Endothelial cell of umbilical vein (primary cell): Measurements from ENCODE around the gene EFNB3. TPM values are rescaled to one million over a fixed set of nuclear protein-coding genes. Genes with fewer than 3 reads are reported as not detected.

Experiments
- BruUV-seq: library from RNA; stranded (reverse); fragments of 400-500 nt; replicated peaks from 2 replicates; lab custom pipeline; 2021; lab: Mats Ljungman, UMichigan
- CTCF ChIA-PET: fragments of 300-600, 350-600 bp; sonication (Branson Sonifier 250); formaldehyde crosslinking; loops from one replicate; lab custom pipeline; 2021; ENCODE audit warnings: antibody characterized with exemption, inconsistent platforms; lab: Charles Lee
- POLR2A ChIA-PET: fragments of 300-600, 350-600 bp; sonication (Branson Sonifier 250); formaldehyde crosslinking; loops from one replicate; lab custom pipeline; 2021; ENCODE audit warnings: antibody characterized with exemption, inconsistent platforms; lab: Charles Lee
- DNase-seq: peaks from one replicate; pipeline ENCODE4 v3.0.0-alpha.2; 2011; ENCODE audit warnings: low read depth, low spot score
- FAIRE-seq: peaks from 2 replicates; lab custom pipeline; 2011; peaks lifted over from hg19 to GRCh38; lab: Jason Lieb, UNC
- H2AFZ ChIP-seq: 2 replicates; pipeline ENCODE4 v1.6.0; 2012; ENCODE audit warnings: low read depth, low read length, control low read depth, inconsistent platforms
- H3K27ac ChIP-seq: 2 replicates; pipeline ENCODE4 v1.5.1; 2011; ENCODE audit warnings: low read depth, mild to moderate bottlenecking, control low read depth, low read length, moderate library complexity; ENCODE audit not compliant: insufficient read depth
- H3K27me3 ChIP-seq, 2 experiments: 2 replicates each; pipeline versions ENCODE4 v1.6.0 to v1.6.1; 2011; ENCODE audit warnings: low read length in 2 of 2, mixed read lengths in 1 of 2; ENCODE audit not compliant: control insufficient read depth in 2 of 2, insufficient read depth in 2 of 2
- H3K36me3 ChIP-seq, 2 experiments: 2 replicates in 1 of 2; 3 replicates in 1 of 2; pipeline ENCODE4 v1.5.1; 2011; ENCODE audit warnings: low read length in 2 of 2, mild to moderate bottlenecking in 1 of 2, moderate library complexity in 1 of 2; ENCODE audit not compliant: control insufficient read depth in 2 of 2, insufficient read depth in 2 of 2; ENCODE audit errors: extremely low read depth in 1 of 2
- H3K4me1 ChIP-seq: 3 replicates; pipeline ENCODE4 v1.5.1; 2011; ENCODE audit warnings: mild to moderate bottlenecking, low read length; ENCODE audit not compliant: control insufficient read depth, insufficient read depth; ENCODE audit errors: extremely low read depth
- H3K4me2 ChIP-seq: 2 replicates; pipeline ENCODE4 v1.6.1; 2011; ENCODE audit warnings: low read length, control low read depth, mixed read lengths; ENCODE audit not compliant: insufficient read depth
- H3K4me3 ChIP-seq, 3 experiments: fragments of 200-600 bp in 1 of 3; sonication (generic), shearing (Covaris generic) in 1 of 3; replicated peaks in 1 of 3; 2 replicates each; pipeline ENCODE4 v1.5.1; 2011 to 2016; ENCODE audit warnings: control low read depth in 3 of 3, low read length in 3 of 3, mild to moderate bottlenecking in 2 of 3, inconsistent platforms in 1 of 3, low read depth in 1 of 3, moderate library complexity in 1 of 3; ENCODE audit not compliant: insufficient read depth in 1 of 3
- H3K79me2 ChIP-seq: 2 replicates; pipeline ENCODE4 v1.6.0; 2012; ENCODE audit warnings: low read length, inconsistent platforms; ENCODE audit not compliant: control insufficient read depth, insufficient read depth
- H3K9ac ChIP-seq: replicated peaks from 2 replicates; pipeline ENCODE3; 2011; ENCODE audit warnings: low read length, control low read depth; ENCODE audit not compliant: insufficient read depth; ENCODE audit errors: extremely low read depth
- H3K9me1 ChIP-seq: replicated peaks from 3 replicates; pipeline ENCODE4 v1.6.0; 2011; ENCODE audit warnings: mild to moderate bottlenecking, low read length; ENCODE audit not compliant: control insufficient read depth, insufficient read depth; ENCODE audit errors: extremely low read depth
- H3K9me3 ChIP-seq: replicated peaks from 2 replicates; pipeline ENCODE4 v1.5.1; 2012; ENCODE audit warnings: low read length, inconsistent platforms; ENCODE audit not compliant: control insufficient read depth, insufficient read depth
- H4K20me1 ChIP-seq: replicated peaks from 2 replicates; pipeline ENCODE3; 2011; ENCODE audit warnings: mild to moderate bottlenecking, low read length; ENCODE audit not compliant: control insufficient read depth, insufficient read depth; ENCODE audit errors: extremely low read depth
- EZH2 ChIP-seq: IDR thresholded peaks from 2 replicates; pipeline ENCODE4 v1.6.1; 2012; ENCODE audit warnings: borderline replicate concordance, low read depth, mild to moderate bottlenecking, moderate library complexity, low read length, inconsistent platforms; ENCODE audit not compliant: severe bottlenecking
- FOS ChIP-seq: IDR thresholded peaks from 2 replicates; pipeline ENCODE4 v1.6.1; 2011; ENCODE audit warnings: mild to moderate bottlenecking, low read length, moderate library complexity, borderline replicate concordance; ENCODE audit not compliant: insufficient read depth
- GATA2 ChIP-seq: IDR thresholded peaks from 2 replicates; pipeline ENCODE4 v1.7.0; 2011; ENCODE audit warnings: low read depth, mild to moderate bottlenecking, moderate library complexity, mixed read lengths, low read length; ENCODE audit not compliant: insufficient read length, insufficient read depth
- JUN ChIP-seq: IDR thresholded peaks from 2 replicates; pipeline ENCODE4 v1.6.1; 2011; ENCODE audit warnings: borderline replicate concordance, low read depth; ENCODE audit not compliant: insufficient read length, insufficient read depth
- MYC ChIP-seq: IDR thresholded peaks from one replicate; pipeline ENCODE4 v1.6.1; 2011; ENCODE audit warnings: mild to moderate bottlenecking, low read depth, low read length
- POLR2A ChIP-seq: IDR thresholded peaks from 2 replicates; pipeline ENCODE4 v1.6.1; 2012; ENCODE audit warnings: low read depth, mild to moderate bottlenecking, control low read depth, low read length
- POLR2AphosphoS5 ChIP-seq: IDR thresholded peaks from 2 replicates; pipeline ENCODE4 v1.6.1; 2012; ENCODE audit warnings: low read depth, mild to moderate bottlenecking, control low read depth, low read length, moderate library complexity; ENCODE audit not compliant: insufficient read depth
- dilution Hi-C: fragments of 300-500 bp; cut with MboI; formaldehyde crosslinking; loops from one replicate; pipeline ENCODE4 v1.15.0; 2019; ENCODE audit warnings: low sequenced_read_pairs; ENCODE audit not compliant: extremely low pct_ligation_motif_present
- intact Hi-C: fragments of 100-400 bp; cut with micrococcal nuclease; formaldehyde crosslinking; loops from one replicate; pipeline ENCODE4 v1.10.0; 2022
- polyA plus RNA-seq, 4 experiments: library from polyadenylated mRNA; depleted of rRNA in 3 of 4; stranded (reverse) in 3 of 4; unstranded in 1 of 4; fragments of >200 nt; gene quantifications; 2 replicates each; pipeline versions ENCODE4 v1.2.1 to v1.2.3, GENCODE V29; 2011 to 2012; ENCODE audit warnings: missing spikeins in 1 of 4
- total RNA-seq: library from RNA; stranded (reverse); gene quantifications from 2 replicates; pipeline ENCODE4 v1.2.3, GENCODE V29; 2021
- TF ChIP-seq, protein P1 (sequence below): IDR thresholded peaks from 2 replicates; pipeline ENCODE4 v1.6.1; 2011; ENCODE audit not compliant: insufficient read depth, insufficient read length
- TF ChIP-seq, protein P2 (sequence below), 2 donors: IDR thresholded peaks; 1 replicate in 1 of 2; 2 replicates in 1 of 2; pipeline ENCODE4 v1.5.1; 2011; ENCODE audit warnings: low read length in 2 of 2, mild to moderate bottlenecking in 2 of 2, moderate library complexity in 2 of 2, control low read depth in 1 of 2, inconsistent platforms in 1 of 2, low read depth in 1 of 2; ENCODE audit not compliant: insufficient read depth in 1 of 2; ENCODE audit errors: extremely low read depth in 1 of 2

EFNB3 gene
- total and polyA plus RNA-seq, 2 donors (not counting 3 experiments of a cell fraction or from before 2014, with no cell fraction given): 1.1 to 2.9 TPM

DNA sequence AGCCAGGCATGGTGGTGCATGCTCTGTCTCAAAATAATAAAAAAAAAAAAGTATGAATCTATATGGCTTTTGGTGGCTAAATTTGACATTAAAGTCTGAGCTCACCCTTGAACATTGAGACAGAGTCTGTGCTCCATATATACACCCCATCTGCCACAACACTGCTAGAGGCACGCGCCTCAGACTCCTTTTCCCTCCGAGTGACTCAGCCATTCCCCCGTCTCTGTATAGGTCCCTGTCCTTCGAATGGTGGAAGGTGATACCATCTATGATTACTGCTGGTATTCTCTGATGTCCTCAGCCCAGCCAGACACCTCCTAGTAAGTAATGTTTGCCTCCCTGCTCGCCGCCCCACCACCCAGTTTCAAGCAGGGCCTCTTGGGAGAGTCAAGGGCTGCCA, 4.5 kb upstream of the EFNB3 start:
- no peak overlapping the region for H3K9ac ChIP-seq
- peaks cover 12 to 15% of the 10 kb centered on the region in 2 experiments for H3K27me3 ChIP-seq
- CTCF ChIA-PET: no interaction called here
- peaks cover 0 to 8% of the 10 kb centered on the region in 2 experiments for H3K36me3 ChIP-seq
- no peak overlapping the region for H3K4me2 ChIP-seq
- H3K27ac ChIP-seq: no peak overlapping the region
- TF ChIP-seq FOS (no peak), GATA2 (no peak), EZH2 (no peak), POLR2AphosphoS5 (no peak), POLR2A (no peak), MYC (no peak), JUN (no peak)
- TF ChIP-seq, protein P1, sequence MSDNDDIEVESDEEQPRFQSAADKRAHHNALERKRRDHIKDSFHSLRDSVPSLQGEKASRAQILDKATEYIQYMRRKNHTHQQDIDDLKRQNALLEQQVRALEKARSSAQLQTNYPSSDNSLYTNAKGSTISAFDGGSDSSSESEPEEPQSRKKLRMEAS: no peak
- TF ChIP-seq, protein P2, sequence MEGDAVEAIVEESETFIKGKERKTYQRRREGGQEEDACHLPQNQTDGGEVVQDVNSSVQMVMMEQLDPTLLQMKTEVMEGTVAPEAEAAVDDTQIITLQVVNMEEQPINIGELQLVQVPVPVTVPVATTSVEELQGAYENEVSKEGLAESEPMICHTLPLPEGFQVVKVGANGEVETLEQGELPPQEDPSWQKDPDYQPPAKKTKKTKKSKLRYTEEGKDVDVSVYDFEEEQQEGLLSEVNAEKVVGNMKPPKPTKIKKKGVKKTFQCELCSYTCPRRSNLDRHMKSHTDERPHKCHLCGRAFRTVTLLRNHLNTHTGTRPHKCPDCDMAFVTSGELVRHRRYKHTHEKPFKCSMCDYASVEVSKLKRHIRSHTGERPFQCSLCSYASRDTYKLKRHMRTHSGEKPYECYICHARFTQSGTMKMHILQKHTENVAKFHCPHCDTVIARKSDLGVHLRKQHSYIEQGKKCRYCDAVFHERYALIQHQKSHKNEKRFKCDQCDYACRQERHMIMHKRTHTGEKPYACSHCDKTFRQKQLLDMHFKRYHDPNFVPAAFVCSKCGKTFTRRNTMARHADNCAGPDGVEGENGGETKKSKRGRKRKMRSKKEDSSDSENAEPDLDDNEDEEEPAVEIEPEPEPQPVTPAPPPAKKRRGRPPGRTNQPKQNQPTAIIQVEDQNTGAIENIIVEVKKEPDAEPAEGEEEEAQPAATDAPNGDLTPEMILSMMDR (IDR thresholded peaks at IDR 0.05; ENCODE audit: extremely low read depth in 1 of 2, insufficient read depth in 1 of 2, low read depth in 1 of 2, low read length in 2 of 2): no peak
- dilution Hi-C loops: no loop called here
- no TSS peak for BruUV-seq
- no peaks in the 10 kb centered on the region for H3K9me3 ChIP-seq
- no peak overlapping the region for H2AFZ ChIP-seq
- intact Hi-C loops: no loop called here
- H3K79me2 ChIP-seq: no peaks in the 10 kb centered on the region
- peaks cover 3% of the 10 kb centered on the region for H3K4me1 ChIP-seq
- no peaks in the 10 kb centered on the region for H4K20me1 ChIP-seq
- POLR2A ChIA-PET: interaction anchor here (1.5 kb wide), 1 partner anchor 12 kb away, joined by 3 read pairs; the partner anchor contains the start of gene WRAP53
- no peaks in the 10 kb centered on the region for H3K9me1 ChIP-seq
- H3K4me3 ChIP-seq: no peak overlapping the region
- DNase-seq: no peak
- no peak for FAIRE-seq
